Skin of body (tissue), 2 donors: ENCODE measurements around the gene GFER. TPM values are rescaled to one million over a fixed set of nuclear protein-coding genes. Genes with fewer than 3 reads are reported as not detected.
"Not testable (repeated sequence)": the region's sequence is repeated elsewhere in the genome, so short reads cannot be mapped to it uniquely, and the experiment has no call there.

ENCODE experiments used
- DNase-seq: peaks from one replicate; lab custom pipeline; 2025; lab: John Stamatoyannopoulos, UW
- total RNA-seq: library from RNA; depleted of rRNA; stranded (reverse); fragments of >200 nt; gene quantifications from one replicate; pipeline ENCODE4 v1.2.3, GENCODE V29; 2014

GFER gene
- 5.8 TPM for total RNA-seq

GRCh38 chr16:1983544-1984346, at the start of gene GFER:
Gene GFER (plus strand): TSS chr16:1984193. CDS start chr16:1984219, 26 bp downstream.
- DNase-seq = peak; percentile 86

GRCh38 chr16:1936945-1937479, 47.0 kb upstream of the GFER start:
- no peak for DNase-seq

- DNase-seq = no peak
Observed at GRCh38 chr16:1938316-1938715, 45.7 kb upstream of the GFER start.

- DNase-seq = no peak
Observed at GRCh38 chr16:1938910-1939309, 45.1 kb upstream of the GFER start.

- not testable (repeated sequence) for DNase-seq
Observed at GRCh38 chr16:1939833-1940232, 44.2 kb upstream of the GFER start.

GRCh38 chr16:1940273-1941161, 43.5 kb upstream of the GFER start:
- no peak for DNase-seq

- no peak for DNase-seq
Observed at GRCh38 chr16:1941162-1942046, 42.6 kb upstream of the GFER start.

GRCh38 chr16:1942047-1942809, 41.8 kb upstream of the GFER start:
- DNase-seq = no peak

GRCh38 chr16:1942810-1943726, 40.9 kb upstream of the GFER start, which contains the start of gene MSRB1:
Gene MSRB1 (minus strand): TSS chr16:1943199. CDS start chr16:1943156, 43 bp downstream.
- peak; percentile 94 for DNase-seq

GRCh38 chr16:1944612-1945199, 39.3 kb upstream of the GFER start:
- no peak for DNase-seq

- DNase-seq = no peak
Observed at GRCh38 chr16:1945559-1946391, 38.2 kb upstream of the GFER start.

- DNase-seq = no peak
Observed at GRCh38 chr16:1946495-1947368, 37.3 kb upstream of the GFER start.

GRCh38 chr16:1947369-1947670, 36.7 kb upstream of the GFER start:
- no peak for DNase-seq

GRCh38 chr16:1949507-1949906, 34.5 kb upstream of the GFER start:
- DNase-seq = no peak

GRCh38 chr16:1950047-1950446, 33.9 kb upstream of the GFER start:
- DNase-seq = no peak

GRCh38 chr16:1950559-1950958, 33.4 kb upstream of the GFER start:
- DNase-seq = no peak

- DNase-seq = no peak
Observed at GRCh38 chr16:1953734-1954133, 30.3 kb upstream of the GFER start.
